DMS79 (cell line): Measurements from ENCODE around the gene SERBP1.
"Not testable (repeated sequence)": the region's sequence is repeated elsewhere in the genome, so short reads cannot be mapped to it uniquely, and the experiment has no call there.

Source experiments
- DNase-seq: peaks from one replicate; lab custom pipeline; 2025; lab: John Stamatoyannopoulos, UW

Gene SERBP1

DNA sequence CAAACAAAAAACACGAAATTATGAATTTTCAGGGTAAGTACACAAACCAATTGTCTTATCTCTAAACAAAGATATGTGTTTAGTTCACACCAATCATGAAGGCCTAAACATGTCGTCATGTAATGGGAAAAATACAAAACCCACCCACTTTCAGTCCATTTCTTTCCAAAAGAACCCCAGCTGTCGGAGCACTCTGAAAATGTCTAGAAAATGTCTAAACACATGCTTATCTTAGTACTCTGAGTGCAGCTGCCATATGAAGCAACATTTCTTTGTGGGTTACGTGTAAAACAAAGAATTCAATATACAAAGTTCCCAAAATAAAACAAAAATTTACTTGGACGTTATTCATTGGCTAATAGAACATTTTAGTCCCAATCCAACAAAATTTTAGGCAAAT lies 22.7 kb downstream of the SERBP1 start:
- no peak for DNase-seq

DNA sequence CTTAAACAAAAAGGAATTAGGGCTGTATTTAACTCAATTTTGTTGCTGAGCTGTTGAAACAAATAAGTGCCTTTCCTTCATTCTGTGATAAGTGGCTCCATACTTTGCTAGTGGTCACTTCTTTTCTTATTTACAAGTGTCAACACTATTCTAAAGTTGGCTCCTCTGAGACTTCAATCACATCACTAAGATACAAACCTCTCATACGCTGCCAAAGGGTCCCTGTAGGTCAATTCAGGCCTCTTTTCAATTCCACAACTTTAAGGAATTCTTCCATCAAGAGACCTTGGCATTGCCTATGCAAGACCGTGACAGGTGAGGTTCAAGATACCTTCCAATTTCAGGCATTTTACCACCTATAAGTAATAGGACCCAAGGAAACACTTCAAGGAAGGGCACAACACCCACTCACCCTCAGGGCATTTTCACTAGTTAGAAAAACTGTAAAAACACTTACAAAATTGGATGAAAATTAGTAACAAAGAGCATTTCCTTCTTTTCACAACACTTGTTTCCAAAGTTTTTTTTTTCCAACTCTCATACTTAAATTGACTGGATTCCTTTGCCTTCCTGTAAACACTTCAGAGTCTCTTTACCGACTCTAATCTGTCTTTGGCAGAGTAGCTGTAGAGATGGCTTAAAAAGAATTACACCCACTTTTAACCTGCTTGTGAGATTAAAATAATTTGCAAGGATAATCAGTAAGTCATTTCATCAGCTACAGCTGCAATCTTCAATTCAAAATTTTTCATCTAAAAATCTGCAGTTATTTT lies 24.5 kb downstream of the SERBP1 start:
- peak; percentile 14 for DNase-seq

DNA sequence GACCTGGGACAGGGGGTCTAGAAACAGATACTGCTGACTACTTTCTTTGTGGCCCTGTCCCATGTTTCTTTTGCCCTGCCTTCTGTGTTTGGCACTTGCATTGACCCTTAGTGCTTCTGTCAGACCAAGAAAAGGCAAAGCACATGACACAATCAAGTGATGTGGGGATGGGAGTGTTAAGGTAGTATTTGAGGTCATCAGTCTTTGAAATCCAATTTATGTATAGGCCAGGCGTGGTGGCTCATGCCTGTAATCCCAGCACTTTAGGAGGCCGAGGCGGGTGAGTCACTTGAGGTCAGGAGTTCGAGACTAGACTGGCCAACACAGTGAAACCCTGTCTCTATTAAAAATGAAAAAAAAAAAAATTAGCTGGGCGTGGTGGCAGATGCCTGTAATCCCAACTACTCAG lies 26.0 kb downstream of the SERBP1 start:
- DNase-seq, result no peak

DNA sequence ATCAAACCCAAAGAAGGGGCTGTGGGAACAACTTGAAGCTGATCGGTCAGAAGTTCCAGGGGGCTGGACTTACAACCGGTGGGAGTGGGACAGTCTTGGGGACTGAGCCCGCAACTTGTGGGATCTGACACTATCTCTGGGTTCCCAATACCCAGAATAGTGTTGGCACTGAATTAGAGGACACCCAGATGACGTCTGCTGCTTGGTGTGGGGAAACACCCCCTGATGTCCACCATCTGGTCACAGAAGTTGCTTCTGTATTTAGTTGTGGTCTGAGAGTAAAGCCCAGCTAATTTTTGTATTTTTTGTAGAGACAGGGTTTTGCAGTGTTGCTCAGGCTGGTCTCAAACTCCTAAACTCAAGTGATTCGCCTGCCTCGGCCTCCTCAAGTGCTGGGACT lies 28.8 kb downstream of the SERBP1 start:
- DNase-seq, result no peak

DNA sequence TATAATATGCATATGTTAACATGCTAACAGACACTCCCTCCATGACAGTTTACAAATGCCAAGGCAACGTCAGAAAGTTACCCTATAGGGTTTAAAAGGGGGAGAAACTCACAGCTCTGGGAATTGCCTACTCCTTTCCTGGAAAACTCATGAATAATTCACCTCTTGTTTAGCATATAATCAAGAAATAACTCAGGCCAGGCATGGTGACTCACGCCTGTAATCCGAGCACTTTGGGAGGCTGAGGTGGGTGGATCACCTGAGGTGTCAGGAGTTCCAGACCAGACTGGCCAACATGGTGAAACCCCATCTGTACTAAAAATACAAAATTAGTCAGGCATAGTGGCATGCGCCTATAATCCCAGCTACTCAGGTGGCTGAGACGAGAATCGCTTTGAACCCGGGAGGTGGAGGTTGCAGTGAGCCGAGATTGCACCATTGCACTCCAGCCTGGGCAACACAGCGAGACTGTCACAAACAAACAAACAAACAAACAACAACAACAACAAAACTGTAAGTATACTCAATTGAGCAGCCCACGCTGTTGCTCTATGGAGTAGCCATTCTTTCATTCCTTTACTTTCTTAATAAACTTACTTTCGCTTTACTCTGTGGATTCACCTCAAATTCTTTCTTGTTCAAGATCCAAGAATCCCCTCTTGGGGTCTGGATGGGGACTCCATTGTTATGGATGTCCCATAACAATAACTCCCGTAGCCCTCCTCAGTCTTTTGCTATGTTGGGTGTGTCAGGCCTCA lies 30.0 kb downstream of the SERBP1 start:
- DNase-seq, result not testable (repeated sequence)

DNA sequence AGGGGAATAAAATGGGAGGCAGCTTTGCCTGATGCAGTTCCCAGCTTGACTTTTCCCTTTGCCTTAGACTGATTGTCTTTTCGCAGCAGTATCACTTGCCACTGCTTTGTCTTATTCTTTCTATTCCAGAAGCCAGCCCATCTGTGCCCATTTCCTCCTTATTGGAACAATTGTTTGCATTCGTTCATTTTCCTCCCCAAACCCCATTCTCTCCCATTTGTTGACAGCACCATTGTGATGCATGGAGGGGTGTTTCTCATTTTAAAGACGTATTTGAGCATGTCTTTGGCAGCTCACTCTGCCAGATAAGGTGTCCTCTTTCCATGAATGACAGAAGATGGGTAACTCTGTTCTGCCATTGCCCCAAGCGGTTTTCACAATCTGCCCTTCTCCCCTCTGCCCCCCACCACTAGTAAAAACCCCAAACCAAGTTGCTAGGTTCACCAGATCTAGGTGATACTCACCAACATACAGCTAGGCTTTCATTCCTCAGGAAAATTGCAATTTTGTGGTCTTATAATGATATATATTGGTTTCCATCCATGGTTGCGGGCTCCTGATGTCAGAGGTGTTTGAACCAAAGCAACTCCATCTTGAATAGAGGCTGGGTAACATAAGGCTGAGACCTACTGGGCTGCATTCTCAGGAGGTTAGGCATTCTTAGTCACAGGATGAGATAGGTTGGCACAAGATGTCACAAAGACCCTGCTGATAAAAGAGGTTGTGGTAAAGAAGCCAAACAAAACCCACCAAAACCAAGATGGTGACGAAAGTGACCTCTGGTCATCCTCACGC lies 30.8 kb downstream of the SERBP1 start:
- DNase-seq, result no peak

DNA sequence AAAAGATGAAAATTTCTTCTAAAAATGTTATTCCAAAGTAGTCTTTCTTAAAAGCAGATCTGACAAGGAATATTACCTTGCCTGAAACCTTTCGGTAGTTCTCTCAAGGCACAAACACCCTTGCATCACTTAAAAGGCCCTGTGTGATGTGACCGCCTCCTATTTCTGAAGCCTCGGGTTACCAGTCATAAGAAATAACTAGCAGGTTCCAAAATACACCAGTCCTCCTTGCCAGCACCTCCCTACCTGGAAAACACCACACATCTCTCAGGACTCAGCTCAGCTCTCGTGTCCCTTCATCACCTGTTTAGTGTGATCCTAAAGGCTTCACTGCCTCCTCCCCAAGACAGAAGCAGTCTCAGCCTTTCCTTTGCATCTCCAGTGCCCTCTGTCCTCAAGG lies 35.7 kb downstream of the SERBP1 start:
- DNase-seq, result no peak

DNA sequence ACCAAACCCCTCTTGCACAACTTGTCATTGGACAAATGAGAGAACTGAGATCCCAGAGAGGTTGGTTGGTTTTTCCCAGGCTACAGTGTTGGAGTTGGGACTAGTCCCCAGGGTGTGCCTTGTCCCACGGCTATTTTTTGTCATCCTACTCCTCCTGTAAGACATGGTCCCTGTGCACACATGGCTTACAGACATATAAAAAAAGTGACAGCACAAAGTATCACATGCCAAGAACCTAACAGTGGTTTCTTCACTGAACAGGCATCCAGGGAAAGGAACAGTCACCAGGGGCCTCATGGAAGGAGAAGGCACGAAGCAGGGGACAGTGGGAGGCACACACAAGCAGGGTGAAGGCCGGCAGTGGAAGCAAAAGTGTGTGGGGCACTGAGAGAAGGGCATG lies 36.5 kb downstream of the SERBP1 start:
- DNase-seq, result no peak

DNA sequence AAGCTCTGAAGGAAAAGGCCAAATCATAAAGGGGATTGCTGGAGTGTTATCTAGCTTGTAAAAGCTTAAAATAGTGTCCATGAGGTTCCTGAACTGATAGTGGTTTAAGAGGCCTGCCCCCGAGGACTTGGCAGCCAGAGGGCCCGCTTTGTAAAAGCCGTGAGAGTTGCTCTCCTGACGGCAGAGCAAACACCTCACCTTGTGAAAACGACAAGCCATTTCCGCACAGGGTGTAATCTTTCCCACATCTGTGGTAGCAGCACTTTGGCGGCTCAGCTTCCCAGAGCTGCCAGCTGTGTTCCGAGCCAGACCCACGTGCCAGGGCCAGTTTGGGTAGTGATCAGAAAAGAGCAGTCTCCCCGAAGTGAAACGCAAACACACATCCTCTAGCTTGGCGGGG lies 37.0 kb downstream of the SERBP1 start:
- DNase-seq, result no peak

DNA sequence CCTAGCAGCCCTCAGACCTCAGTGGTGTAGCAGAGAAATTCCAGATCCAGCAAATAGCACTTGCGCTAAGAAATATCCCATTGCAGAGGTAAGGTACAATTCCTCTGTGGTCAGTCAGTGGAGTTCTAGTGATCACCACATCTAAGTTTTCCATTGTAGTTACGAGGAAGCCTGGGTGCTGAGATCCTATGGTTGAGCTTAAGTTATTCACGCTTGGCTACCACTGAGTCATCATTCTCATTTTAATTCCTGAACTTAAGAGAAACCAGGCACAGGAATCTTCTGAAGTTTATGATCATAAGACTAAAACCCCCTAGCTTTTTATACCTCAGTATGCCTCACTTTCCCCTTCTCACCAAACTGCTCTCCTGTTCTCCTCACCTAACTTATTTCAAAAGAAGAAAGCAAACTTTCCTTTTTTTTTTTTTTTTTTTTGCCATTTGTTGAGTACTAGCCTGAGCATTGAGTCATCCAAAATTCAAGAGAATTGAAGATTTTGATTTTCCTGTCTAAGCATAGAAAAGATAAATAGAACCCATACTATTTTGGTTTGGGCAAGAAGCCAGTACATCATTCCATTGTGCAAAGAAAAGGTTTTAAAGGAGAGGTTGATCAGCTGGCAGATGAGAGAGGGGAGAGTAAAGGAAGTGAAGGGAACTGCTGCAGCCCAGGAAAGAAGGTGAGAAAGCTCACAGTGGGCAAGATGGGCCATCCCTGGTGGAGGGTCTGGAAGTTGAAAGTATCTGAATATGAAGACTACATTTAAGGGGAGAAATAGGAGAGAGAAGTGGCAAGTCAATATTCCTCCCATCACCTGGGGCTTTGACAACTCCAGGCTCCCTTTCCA lies 39.9 kb downstream of the SERBP1 start:
- no peak for DNase-seq

DNA sequence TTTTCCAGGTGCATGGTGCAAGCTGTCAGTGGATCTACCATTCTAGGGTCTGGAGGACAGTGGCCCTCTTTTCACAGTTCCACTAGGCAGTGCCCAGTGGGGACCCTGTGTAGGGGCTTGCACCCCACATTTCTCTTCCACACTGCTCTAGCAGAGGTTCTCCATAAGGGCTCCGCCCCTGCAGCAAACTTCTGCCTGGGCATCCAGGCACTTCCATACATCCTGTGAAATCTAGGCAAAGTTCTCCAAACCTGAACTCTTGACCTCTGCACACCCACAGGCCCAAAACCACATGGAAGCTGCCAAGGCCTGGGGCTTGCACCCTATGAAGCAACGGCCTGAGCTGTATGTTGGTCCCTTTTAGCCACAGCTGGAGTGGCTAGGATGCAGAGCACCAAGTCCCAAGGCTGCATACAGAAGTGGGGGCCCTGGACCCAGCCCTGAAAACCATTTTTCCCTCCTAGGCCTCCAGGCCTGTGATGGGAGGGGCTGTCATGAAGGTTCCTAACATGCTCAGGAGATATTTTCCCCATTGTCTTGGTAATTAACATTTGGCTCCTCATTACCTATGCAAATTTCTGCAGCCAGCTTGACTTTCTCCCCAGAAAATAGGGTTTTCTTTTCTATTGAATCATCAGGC lies 46.1 kb downstream of the SERBP1 start:
- no peak for DNase-seq

DNA sequence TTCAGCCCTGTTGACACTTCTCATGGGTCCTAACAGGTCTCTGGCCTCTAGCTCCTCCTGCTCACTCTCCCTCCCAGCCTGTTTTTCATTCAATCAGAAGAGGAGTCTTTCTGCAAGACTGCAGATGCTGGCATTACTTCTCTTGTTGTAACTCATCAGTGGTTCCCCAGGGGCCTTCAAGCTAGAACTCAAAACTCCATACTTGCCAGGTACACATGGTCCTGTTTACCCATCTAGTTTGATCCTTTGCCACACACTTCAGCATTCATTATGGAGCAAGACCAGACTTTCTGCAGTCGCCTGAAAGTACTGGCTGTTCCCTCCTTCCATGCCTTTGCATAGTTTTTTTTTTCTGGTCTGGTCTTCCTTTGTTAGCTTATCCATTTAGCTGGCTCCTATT lies 47.9 kb downstream of the SERBP1 start:
- no peak for DNase-seq

DNA sequence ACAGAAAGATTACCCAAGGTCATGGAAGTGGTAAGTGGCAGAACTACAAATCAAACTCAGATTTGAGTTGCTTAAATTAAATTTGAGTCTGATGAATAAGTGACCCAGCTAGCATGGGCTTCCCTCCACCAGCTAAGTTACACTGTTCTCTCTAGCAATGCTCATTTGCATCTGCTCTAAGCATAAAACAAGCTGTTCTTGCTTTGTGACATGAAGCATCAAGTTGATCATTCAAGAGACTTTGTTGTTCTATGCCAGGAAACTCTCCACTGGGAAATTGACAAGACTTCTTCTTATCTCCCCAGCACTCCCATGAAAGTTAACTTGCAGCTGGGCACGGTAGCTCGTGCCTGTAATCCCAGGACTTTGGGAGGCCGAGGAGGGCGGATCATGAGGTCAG lies 49.0 kb downstream of the SERBP1 start:
- no peak for DNase-seq

DNA sequence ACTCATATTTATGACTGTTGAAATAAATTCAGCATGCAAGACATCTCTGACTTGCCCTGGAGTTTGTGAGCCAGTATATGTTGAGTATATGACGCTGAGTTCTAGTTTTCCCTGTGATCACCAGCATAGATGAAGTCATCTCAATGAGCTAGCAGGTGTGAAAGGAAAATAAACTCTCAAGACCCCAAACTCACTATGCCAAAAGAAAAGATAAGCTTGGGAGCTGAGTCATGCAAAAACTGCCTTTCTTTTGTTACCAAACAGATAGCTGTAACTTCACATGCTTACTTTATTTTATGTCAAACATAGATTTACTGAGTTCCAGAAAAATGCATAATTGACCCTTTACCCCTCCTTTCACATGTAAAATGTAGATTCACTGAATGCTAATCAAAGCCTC lies 52.9 kb downstream of the SERBP1 start:
- no peak for DNase-seq

DNA sequence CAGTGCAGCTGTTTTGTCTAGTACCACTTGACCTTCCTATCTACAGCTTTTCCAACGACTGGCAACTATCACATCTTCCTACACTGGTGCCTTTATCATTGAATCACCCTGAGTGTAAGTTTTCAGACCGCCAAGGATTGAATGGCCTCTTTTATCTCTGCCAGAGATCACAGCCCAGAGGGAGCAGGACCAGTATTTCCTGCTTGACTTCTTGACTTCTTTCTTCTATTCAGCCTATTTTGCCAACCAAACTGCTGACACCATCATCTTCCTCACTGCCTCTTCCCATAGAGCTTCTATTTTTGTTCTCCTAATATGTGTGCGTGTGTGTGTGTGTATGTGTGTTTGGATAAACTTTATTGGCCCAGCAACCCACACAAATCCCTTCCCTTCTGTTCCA lies 53.8 kb downstream of the SERBP1 start:
- DNase-seq, result no peak

DNA sequence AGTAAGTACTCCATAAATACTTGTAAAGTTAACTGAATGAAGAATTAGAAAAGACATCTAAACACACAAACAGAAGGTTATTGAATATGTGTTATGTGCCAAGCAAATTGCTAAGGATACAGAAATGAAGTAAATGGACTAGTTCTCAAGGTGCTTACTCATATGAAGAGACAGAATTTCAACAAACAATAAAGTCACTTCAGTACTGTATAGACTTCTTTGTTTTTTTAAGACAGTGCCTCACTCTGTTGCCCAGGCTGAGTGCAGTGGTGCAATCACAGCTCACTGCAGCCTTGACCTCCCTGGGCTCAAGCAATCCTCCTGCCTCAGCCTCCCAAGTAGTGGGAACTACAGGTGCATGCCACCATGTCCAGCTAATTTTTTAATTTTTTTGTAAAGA lies 57.3 kb downstream of the SERBP1 start:
- DNase-seq, result no peak

DNA sequence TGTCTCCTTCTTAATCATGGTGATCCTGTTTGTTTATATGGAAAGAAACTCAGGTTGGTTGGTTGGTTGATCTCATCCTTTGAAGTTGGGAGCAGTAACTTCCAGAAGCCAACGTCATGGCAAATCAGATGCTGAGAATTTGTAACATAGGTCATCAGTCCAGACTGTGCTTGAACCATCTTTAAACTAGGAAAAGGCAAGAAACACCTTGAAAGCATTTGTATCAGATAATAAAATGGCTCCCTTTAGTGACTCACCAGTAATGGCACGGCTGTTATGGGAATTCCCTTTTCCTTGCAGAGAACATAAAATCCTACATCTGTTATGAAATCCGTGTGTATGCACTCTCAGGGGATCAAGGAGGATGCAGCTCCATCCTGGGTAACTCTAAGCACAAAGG lies 58.1 kb downstream of the SERBP1 start:
- no peak for DNase-seq

DNA sequence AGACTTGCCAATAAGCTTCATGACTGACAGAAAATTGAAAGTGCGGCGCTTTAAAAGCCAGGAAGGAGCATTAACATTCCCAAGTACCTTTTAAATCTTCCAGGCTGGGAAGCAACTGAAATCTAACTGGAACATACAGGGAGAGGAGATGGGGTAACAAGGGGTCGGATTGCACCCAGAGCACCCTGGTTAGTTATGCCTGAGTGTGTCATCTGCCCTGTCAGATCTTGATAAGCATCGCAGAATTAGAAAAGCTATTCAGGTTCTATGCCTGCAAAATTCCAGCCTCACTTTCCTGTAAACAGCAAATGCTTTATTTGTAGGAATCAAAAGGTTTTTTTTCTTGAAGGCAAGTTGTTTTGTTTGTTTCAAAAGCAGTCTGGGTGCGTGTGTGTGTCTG lies 58.5 kb downstream of the SERBP1 start:
- no peak for DNase-seq

DNA sequence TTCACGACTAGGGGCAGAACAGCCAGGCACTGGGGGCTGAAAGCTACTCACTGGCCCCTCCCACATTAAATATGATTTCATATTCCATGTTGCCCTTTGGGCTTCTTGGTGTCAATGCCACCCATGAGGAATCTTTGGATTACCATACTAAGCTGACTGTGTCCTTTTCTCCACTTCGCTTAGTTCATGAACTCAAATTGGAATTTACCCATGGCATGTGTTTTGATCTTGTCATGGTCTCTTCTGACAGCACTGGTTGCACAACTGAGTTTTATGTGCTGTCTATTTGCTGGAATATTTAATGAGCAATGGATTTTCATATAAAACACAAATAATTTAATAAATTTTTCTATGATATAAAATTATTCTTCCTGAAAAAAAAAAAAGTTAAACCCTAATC lies 59.2 kb downstream of the SERBP1 start:
- DNase-seq, result no peak

DNA sequence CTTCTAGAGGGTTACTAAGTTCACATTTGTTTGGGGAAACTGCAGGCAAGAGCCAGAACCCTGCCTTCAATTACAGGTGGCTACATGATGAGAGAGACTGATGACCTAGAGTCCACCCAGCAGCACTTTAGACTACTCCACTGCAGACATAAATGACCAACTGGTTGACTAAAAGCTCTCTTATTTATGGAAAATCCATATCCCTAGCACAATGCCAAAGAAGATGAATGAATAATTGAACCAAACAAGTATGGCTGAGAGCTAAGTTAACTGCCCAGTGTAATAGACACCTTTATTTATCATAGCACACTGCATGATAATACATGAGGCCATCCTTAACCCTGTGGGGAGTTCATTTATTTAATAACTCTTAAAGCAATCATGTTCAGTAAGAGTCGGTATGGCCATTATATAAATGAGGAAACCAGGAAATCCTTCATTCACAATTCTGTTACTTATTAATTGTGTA lies 62.1 kb downstream of the SERBP1 start:
- DNase-seq, result no peak

DNA sequence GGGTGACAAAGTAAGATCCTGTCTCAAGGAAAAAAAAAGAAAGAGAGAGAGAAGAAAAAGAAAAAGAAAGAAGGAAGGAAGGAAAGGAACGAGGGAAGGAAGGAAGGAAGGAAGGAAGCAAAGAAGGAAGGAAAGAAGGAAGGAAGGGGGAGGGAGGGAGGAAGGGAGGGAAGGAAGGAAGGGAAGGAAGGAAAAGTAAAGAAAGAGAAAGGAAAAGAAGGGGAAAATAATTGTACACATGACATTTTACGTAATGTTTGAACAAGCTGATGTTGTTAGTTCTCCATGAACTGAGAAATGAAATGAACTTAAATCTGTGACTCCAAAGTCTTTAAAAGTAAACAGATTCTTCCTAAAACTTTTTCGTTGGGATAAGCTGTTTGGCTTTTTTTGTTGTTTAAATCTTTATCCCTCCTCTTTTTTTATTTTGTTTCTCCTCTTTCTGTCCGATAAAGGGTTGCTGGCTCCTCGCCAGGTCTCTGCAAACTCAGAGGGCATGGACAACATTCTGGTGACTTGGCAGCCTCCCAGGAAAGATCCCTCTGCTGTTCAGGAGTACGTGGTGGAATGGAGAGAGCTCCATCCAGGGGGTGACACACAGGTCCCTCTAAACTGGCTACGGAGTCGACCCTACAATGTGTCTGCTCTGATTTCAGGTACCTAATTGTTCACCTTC lies 62.7 kb downstream of the SERBP1 start:
- DNase-seq, result peak; percentile 43
